Upper lobe of right lung (tissue), 1 donor: ENCODE measurements around the gene B3GAT2. TPM values are rescaled to one million over a fixed set of nuclear protein-coding genes. Genes with fewer than 3 reads are reported as not detected.

ENCODE experiments used
- ATAC-seq: fragments of 200-7000 bp; cut with Tn5 transposase; one replicate; pipeline ENCODE4 v1.9.1; 2020; ENCODE audit warnings: mild to moderate bottlenecking, moderate library complexity
- DNase-seq: peaks from one replicate; pipeline ENCODE4 v3.0.0-alpha.2; 2020
- H3K27ac ChIP-seq: fragments of 200-600 bp; one replicate; pipeline ENCODE4 v1.8.0; 2022
- H3K27me3 ChIP-seq: fragments of 200-600 bp; one replicate; pipeline ENCODE4 v1.8.0; 2022; ENCODE audit warnings: mild to moderate bottlenecking
- H3K36me3 ChIP-seq: fragments of 200-600 bp; one replicate; pipeline ENCODE4 v1.8.0; 2022
- H3K4me1 ChIP-seq: fragments of 200-600 bp; one replicate; pipeline ENCODE4 v1.8.0; 2022
- H3K4me3 ChIP-seq: fragments of 200-600 bp; one replicate; pipeline ENCODE4 v1.8.0; 2022; ENCODE audit warnings: mild to moderate bottlenecking
- H3K9me3 ChIP-seq: fragments of 200-600 bp; one replicate; pipeline ENCODE4 v1.8.0; 2022
- CTCF ChIP-seq: fragments of 200-600 bp; IDR thresholded peaks from one replicate; pipeline ENCODE4 v1.8.0; 2022; ENCODE audit warnings: antibody characterized with exemption
- intact Hi-C: fragments of 100-400 bp; cut with DNase I; formaldehyde crosslinking; loops from one replicate; pipeline ENCODE4 v1.11.0; 2022
- total RNA-seq: library from RNA; stranded (reverse); fragmentation: NEBNext Ultra II Directional; extraction: Animal tissue kit (Norgen Biotek cat#: 25700); gene quantifications from one replicate; pipeline ENCODE4 v1.2.1, GENCODE V29; 2021
- donor health status: DM: no; HTN: yes; CAD: no; lungs with severe emphysema.

The B3GAT2 gene
- total RNA-seq, 1 donor from 2014 or later = not detected

GRCh38 chr6:70957284-70957617 lies 391 bp upstream of the B3GAT2 start:
- DNase-seq (no peak), ATAC-seq (no peak)
- Histone ChIP-seq H3K4me1 (peaks cover 22% of the 10 kb centered on the region), H3K4me3 (peak overlapping the region; percentile 53), H3K27me3 (peaks cover 33% of the 10 kb centered on the region), H3K27ac (no peak overlapping the region), H3K36me3 (no peaks in the 10 kb centered on the region), H3K9me3 (no peaks in the 10 kb centered on the region)
- TF ChIP-seq CTCF = no peak
- intact Hi-C loops = no loop called here

- no peaks in the 10 kb centered on the region for H3K9me3 ChIP-seq
- intact Hi-C loops = no loop called here
- DNase-seq (no peak), ATAC-seq (no peak)
- H3K4me1 ChIP-seq = peaks cover 22% of the 10 kb centered on the region
- H3K36me3 ChIP-seq = no peaks in the 10 kb centered on the region
- H3K27ac ChIP-seq = no peak overlapping the region
- peaks cover 33% of the 10 kb centered on the region for H3K27me3 ChIP-seq
- H3K4me3 ChIP-seq = peak overlapping the region; percentile 53
- TF ChIP-seq CTCF = peak; percentile 8
These were observed 739 bp downstream of the B3GAT2 start for GRCh38 chr6:70956191-70956450.

GRCh38 chr6:70955441-70956190 lies 1.2 kb downstream of the B3GAT2 start:
- peak; percentile 80 for TF ChIP-seq CTCF
- Histone ChIP-seq H3K36me3 (no peaks in the 10 kb centered on the region), H3K9me3 (no peaks in the 10 kb centered on the region), H3K4me1 (peaks cover 22% of the 10 kb centered on the region), H3K4me3 (peak overlapping the region; percentile 53), H3K27me3 (peaks cover 33% of the 10 kb centered on the region), H3K27ac (no peak overlapping the region)
- DNase-seq (peak; percentile 93), ATAC-seq (peak; percentile 98)
- intact Hi-C loops = no loop called here

GRCh38 chr6:70954750-70955149 lies 2.1 kb downstream of the B3GAT2 start:
- DNase-seq = no peak
- intact Hi-C loops = no loop called here
- ATAC-seq = no peak

GRCh38 chr6:70954176-70954575 lies 2.7 kb downstream of the B3GAT2 start:
- peaks cover 33% of the 10 kb centered on the region for H3K27me3 ChIP-seq

More at GRCh38 chr6:70954750-70955149, 2.1 kb downstream of the B3GAT2 start:
- peaks cover 22% of the 10 kb centered on the region for H3K4me1 ChIP-seq
- H3K27ac ChIP-seq = no peak overlapping the region
- H3K36me3 ChIP-seq = no peaks in the 10 kb centered on the region
- H3K27me3 ChIP-seq = peaks cover 33% of the 10 kb centered on the region
- H3K4me3 ChIP-seq = no peak overlapping the region
- TF ChIP-seq CTCF = no peak
- no peaks in the 10 kb centered on the region for H3K9me3 ChIP-seq

More at GRCh38 chr6:70954176-70954575, 2.7 kb downstream of the B3GAT2 start:
- Histone ChIP-seq H3K27ac (no peak overlapping the region), H3K9me3 (no peaks in the 10 kb centered on the region), H3K4me3 (no peak overlapping the region), H3K4me1 (peaks cover 22% of the 10 kb centered on the region), H3K36me3 (no peaks in the 10 kb centered on the region)
- ATAC-seq = no peak
- TF ChIP-seq CTCF = no peak
- intact Hi-C loops = no loop called here
- no peak for DNase-seq
